ENCODE data around the gene PANK4.

The PANK4 gene

DNA sequence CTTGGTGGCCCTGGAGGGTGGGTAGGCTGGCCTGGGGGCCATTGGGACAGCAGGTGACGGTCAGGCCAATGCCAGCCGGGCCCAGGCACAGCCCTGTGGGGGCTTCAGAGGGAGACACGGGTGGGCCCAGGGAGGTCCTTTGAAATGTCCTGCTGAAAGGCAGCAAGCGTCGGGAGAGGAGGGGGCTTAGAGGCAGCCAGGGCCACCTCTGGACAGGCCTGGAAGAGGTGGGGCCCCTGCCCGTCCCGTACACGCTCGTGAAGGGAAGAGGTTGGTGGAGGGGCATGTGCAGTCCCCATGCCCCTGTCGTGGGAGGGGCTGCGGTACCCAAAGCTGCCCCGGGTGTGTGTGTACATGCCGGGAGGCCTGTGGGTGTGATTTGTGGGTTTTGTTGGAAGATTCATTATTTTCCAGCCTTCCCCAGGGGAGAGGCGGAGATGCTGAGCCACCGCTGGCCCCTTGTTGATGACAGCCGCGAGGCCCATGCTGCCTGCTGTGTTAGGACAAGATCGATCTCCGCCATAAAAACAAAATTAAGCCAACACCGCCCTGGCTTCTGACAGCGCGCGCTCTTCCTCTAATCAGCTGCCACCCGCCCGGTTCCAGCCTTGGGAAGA is 53.7 kb downstream of the PANK4 start:
- POLR2A ChIA-PET, result no interaction called here

DNA sequence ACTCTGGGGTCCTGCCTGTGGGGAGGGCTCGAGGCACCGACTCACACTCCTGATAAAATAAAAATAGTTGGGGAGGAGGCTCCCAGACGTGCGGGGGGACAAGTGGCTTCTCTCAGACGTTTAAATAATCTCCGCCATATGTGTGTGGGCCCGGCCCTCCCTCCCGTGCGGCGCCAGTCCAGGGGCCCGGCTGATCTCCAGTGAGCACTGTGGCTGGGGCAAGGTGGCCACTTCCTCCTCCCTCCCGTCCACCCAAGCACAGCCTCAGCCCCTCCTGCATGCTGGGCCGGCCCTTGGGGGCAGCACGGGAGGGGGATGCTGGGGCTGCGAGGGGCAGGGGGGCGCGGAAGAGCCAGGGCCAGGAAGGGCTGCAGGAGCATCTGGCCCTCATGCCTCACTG is 54.3 kb downstream of the PANK4 start:
- no peak overlapping the region for H3K4me3 ChIP-seq (ENCODE audit: low read depth, low read length)
- POLR2A ChIA-PET, result no interaction called here
- no peak for DNase-seq (ENCODE audit: low read depth, low spot score)
- CTCF ChIA-PET, result no interaction called here
- TF ChIP-seq, protein P1, sequence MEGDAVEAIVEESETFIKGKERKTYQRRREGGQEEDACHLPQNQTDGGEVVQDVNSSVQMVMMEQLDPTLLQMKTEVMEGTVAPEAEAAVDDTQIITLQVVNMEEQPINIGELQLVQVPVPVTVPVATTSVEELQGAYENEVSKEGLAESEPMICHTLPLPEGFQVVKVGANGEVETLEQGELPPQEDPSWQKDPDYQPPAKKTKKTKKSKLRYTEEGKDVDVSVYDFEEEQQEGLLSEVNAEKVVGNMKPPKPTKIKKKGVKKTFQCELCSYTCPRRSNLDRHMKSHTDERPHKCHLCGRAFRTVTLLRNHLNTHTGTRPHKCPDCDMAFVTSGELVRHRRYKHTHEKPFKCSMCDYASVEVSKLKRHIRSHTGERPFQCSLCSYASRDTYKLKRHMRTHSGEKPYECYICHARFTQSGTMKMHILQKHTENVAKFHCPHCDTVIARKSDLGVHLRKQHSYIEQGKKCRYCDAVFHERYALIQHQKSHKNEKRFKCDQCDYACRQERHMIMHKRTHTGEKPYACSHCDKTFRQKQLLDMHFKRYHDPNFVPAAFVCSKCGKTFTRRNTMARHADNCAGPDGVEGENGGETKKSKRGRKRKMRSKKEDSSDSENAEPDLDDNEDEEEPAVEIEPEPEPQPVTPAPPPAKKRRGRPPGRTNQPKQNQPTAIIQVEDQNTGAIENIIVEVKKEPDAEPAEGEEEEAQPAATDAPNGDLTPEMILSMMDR (IDR thresholded peaks at IDR 0.05; ENCODE audit: insufficient read depth, low read length, missing control alignments), result no peak

More for the DNA sequence above, 53.7 kb downstream of the PANK4 start:
- no peak for DNase-seq (ENCODE audit: low read depth, low spot score)
- no peak overlapping the region for H3K4me3 ChIP-seq (ENCODE audit: low read depth, low read length)
- TF ChIP-seq, protein P1 (IDR thresholded peaks at IDR 0.05; ENCODE audit: insufficient read depth, low read length, missing control alignments), result no peak
- CTCF ChIA-PET, result no interaction called here

DNA sequence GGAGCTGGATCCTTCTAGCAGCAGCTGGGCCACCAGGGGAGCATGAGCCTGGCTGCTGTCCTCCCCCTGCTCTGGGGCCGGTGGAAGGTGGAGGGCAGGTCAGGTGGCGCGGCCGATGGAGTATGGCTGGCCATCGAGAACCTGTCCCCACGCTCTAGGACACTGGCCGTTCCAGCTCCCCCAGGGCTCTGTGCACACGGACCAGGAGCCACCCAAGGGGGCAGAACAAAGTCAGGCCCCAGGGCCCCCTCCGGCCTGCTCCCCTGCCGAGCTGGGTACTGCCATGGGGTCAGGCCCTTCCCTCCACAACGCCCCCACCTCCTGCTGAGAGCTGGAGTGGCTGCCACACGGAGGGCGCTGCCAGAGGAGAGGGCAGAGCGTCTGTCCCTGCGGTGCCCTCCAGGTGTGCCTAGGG is 54.8 kb downstream of the PANK4 start:
- CTCF ChIA-PET, result no interaction called here
- TF ChIP-seq, protein P1 (IDR thresholded peaks at IDR 0.05; ENCODE audit: insufficient read depth, low read length, missing control alignments), result no peak
- POLR2A ChIA-PET, result no interaction called here
- no peak for DNase-seq (ENCODE audit: low read depth, low spot score)
- H3K4me3 ChIP-seq (ENCODE audit: low read depth, low read length), result no peak overlapping the region

DNA sequence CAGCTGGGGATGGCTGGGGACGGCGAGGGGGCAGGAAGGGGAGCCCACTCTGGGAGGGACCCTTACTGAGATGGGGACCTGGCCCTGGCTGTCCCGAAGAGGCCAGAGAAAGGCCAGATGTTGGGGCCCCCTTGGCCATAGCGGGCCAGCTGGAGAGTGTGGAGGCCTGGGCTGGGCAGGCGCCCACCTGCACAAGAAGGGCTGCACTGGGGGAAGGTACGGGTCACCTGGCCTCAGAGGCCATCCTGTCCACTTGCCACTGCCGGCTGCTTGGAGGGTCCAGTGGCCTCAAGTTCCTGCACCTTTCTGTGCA is 55.3 kb downstream of the PANK4 start:
- DNase-seq (ENCODE audit: low read depth, low spot score), result no peak
- ChIA-PET CTCF (no interaction called here), POLR2A (no interaction called here)
- TF ChIP-seq, protein P1 (IDR thresholded peaks at IDR 0.05; ENCODE audit: insufficient read depth, low read length, missing control alignments), result no peak
- H3K4me3 ChIP-seq (ENCODE audit: low read depth, low read length), result no peak overlapping the region

DNA sequence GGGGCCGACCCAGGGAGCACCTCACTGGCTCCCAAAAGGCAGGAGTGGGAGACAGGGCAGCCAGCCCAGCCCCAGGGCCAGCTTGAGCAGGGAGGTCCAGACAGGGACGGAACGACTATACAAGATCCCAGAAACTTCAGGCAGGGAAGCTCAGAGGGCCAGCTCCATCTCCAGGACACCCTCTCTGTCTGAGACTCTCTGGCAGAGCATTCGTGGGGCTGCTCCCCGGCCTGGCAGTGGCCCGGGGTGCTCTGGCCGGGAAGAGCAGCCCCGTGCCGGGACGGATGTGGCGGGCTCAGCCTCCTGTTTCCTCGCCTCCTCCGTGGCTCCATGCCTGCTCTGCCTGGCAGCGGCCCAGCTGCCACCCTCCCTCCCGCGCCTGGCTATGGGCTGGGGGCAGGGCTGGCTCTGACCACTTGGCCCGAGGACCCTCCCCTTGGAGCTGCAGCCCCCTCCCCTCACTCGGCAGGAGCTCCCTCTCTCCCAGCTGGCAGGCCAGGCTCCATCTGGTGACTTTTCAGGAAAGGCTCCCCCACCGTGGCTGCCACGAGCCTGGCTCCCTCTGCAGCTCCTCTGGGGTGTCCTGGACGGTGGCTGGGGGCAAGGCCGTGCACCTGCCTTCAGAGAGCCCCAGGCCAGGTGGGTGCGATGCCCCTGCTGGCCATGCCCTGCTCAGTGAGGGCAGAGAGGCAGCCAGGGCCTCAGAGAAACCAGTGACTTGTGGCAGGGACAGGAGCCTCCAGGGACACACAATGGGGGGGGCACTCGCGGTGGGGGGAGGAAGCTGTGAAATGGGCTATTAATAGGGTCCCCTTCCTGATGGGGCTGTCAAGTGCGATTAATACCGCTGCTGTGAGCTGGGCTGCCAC is 55.9 kb downstream of the PANK4 start:
- no peak overlapping the region for H3K4me3 ChIP-seq (ENCODE audit: low read depth, low read length)
- DNase-seq (ENCODE audit: low read depth, low spot score), result no peak
- ChIA-PET POLR2A (no interaction called here), CTCF (no interaction called here)
- TF ChIP-seq, protein P1 (IDR thresholded peaks at IDR 0.05; ENCODE audit: insufficient read depth, low read length, missing control alignments), result no peak

DNA sequence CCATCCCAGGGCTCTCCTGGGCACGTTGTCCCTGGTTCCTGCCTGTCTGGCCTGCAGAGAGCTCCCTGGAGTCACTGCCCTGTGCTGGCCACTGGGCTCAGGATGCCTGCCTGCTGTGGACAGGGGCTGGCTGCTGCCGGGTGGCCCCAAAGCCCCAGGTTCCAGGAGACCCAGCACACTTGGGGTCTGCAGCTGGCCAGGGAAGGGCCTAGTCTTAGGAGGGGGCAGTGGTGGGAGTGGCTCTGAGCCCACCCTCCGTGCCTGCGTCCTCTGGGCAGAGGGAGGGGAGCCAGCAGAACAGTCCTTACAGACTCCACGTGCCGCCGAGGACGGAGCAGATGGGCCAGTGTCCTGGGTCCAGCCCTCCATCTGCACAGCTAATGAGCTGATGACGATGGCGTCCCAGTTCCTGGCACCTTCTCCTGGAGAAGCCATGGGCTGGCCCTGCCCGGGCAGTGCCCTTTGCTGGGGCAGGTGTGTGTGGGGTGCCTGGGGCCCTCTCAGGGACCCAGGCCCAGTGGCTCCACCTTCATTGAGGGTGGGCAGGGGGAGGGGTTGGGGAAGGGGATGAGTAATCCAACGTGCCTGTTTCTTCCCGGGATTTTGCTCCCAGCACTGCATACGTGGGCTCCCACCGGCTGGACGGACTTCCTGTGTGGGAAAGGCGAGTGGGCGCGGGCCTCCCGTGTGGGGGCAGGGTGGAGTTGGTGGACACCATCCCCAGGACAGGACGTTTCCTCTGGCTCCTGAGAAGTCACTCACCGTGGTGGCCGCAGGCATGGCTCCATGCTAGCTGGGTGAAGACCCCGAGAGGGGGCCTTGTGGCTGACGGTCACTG is 57.1 kb downstream of the PANK4 start:
- no peak overlapping the region for H3K4me3 ChIP-seq (ENCODE audit: low read depth, low read length)
- TF ChIP-seq, protein P1 (IDR thresholded peaks at IDR 0.05; ENCODE audit: insufficient read depth, low read length, missing control alignments), result no peak
- ChIA-PET POLR2A (no interaction called here), CTCF (interaction anchor here (1.5 kb wide), 1 partner anchor 78 kb away, joined by 3 read pairs; no protein-coding TSS in a partner anchor)
- DNase-seq (ENCODE audit: low read depth, low spot score), result no peak
